Astrocyte (in vitro differentiated cells and primary cell): Measurements from ENCODE around the gene ATXN7L1. TPM values are rescaled to one million over a fixed set of nuclear protein-coding genes. Genes with fewer than 3 reads are reported as not detected.

ENCODE experiments used
- DNase-seq: peaks from one replicate; pipeline ENCODE4 v3.0.0-alpha.2; 2010; ENCODE audit warnings: low read depth
- FAIRE-seq: peaks from 2 replicates; lab custom pipeline; 2011; peaks lifted over from hg19 to GRCh38; lab: Jason Lieb, UNC
- H2AFZ ChIP-seq: 2 replicates; pipeline ENCODE4 v1.6.0; 2012; ENCODE audit warnings: low read depth, low read length, inconsistent platforms
- H3K27ac ChIP-seq: 2 replicates; pipeline ENCODE4 v1.5.1; 2011; ENCODE audit warnings: low read depth, low read length, inconsistent platforms
- H3K27me3 ChIP-seq: 2 replicates; pipeline ENCODE4 v1.6.0; 2011; ENCODE audit warnings: low read length, inconsistent platforms; ENCODE audit not compliant: insufficient read depth
- H3K36me3 ChIP-seq: 2 replicates; pipeline ENCODE4 v1.5.1; 2011; ENCODE audit warnings: low read length, inconsistent platforms; ENCODE audit not compliant: insufficient read depth
- H3K4me1 ChIP-seq: 2 replicates; pipeline ENCODE4 v1.5.1; 2011; ENCODE audit warnings: low read length, inconsistent platforms; ENCODE audit not compliant: insufficient read depth
- H3K4me2 ChIP-seq: 2 replicates; pipeline ENCODE4 v1.6.0; 2012; ENCODE audit warnings: low read length, inconsistent platforms
- H3K4me3 ChIP-seq: 2 replicates; pipeline ENCODE4 v1.5.1; 2011; ENCODE audit warnings: low read depth, mild to moderate bottlenecking, low read length, inconsistent platforms; ENCODE audit not compliant: insufficient read depth
- H3K79me2 ChIP-seq: 2 replicates; pipeline ENCODE4 v1.6.0; 2012; ENCODE audit warnings: mild to moderate bottlenecking, low read length, inconsistent platforms; ENCODE audit not compliant: insufficient read depth
- H3K9ac ChIP-seq: 2 replicates; pipeline ENCODE4 v1.6.0; 2012; ENCODE audit warnings: mild to moderate bottlenecking, low read length, inconsistent platforms
- H3K9me3 ChIP-seq: 2 replicates; pipeline ENCODE4 v1.5.1; 2012; ENCODE audit warnings: low read depth, mild to moderate bottlenecking, low read length, inconsistent platforms; ENCODE audit not compliant: insufficient read depth
- H4K20me1 ChIP-seq: 2 replicates; pipeline ENCODE4 v1.6.0; 2012; ENCODE audit warnings: low read length, inconsistent platforms; ENCODE audit not compliant: insufficient read depth
- H3K27ac Mint-ChIP-seq: one replicate; pipeline ENCODE4 v1.8.0; 2021; ENCODE audit warnings: mild to moderate bottlenecking, mixed read lengths; ENCODE audit not compliant: unreplicated experiment
- H3K27me3 Mint-ChIP-seq: one replicate; pipeline ENCODE4 v1.8.0; 2021; ENCODE audit warnings: low read depth, mixed read lengths; ENCODE audit not compliant: unreplicated experiment
- H3K36me3 Mint-ChIP-seq: one replicate; pipeline ENCODE4 v1.8.0; 2021; ENCODE audit warnings: low read depth, mixed read lengths; ENCODE audit not compliant: unreplicated experiment
- H3K4me1 Mint-ChIP-seq: one replicate; pipeline ENCODE4 v1.8.0; 2021; ENCODE audit warnings: low read depth, mixed read lengths; ENCODE audit not compliant: unreplicated experiment
- H3K4me3 Mint-ChIP-seq: one replicate; pipeline ENCODE4 v1.8.0; 2021; ENCODE audit warnings: mild to moderate bottlenecking, moderate library complexity, mixed read lengths; ENCODE audit not compliant: unreplicated experiment
- H3K9me3 Mint-ChIP-seq: one replicate; pipeline ENCODE4 v1.8.0; 2021; ENCODE audit warnings: mild to moderate bottlenecking, mixed read lengths; ENCODE audit not compliant: unreplicated experiment
- EZH2 ChIP-seq: IDR thresholded peaks from 2 replicates; pipeline ENCODE4 v1.6.1; 2012; ENCODE audit warnings: mild to moderate bottlenecking, low read length, inconsistent platforms; ENCODE audit not compliant: insufficient read depth
- total RNA-seq: library from RNA; stranded (reverse); gene quantifications from 2 replicates; pipeline ENCODE4 v1.2.1, GENCODE V29; 2021
- TF ChIP-seq, protein P1 (sequence below): IDR thresholded peaks from 2 replicates; pipeline ENCODE4 v1.5.1; 2011; ENCODE audit warnings: low read depth, mild to moderate bottlenecking, inconsistent platforms, low read length, moderate library complexity; ENCODE audit not compliant: insufficient read depth

Gene ATXN7L1
- total RNA-seq, 1 donor from 2014 or later = 7.6 TPM

DNA sequence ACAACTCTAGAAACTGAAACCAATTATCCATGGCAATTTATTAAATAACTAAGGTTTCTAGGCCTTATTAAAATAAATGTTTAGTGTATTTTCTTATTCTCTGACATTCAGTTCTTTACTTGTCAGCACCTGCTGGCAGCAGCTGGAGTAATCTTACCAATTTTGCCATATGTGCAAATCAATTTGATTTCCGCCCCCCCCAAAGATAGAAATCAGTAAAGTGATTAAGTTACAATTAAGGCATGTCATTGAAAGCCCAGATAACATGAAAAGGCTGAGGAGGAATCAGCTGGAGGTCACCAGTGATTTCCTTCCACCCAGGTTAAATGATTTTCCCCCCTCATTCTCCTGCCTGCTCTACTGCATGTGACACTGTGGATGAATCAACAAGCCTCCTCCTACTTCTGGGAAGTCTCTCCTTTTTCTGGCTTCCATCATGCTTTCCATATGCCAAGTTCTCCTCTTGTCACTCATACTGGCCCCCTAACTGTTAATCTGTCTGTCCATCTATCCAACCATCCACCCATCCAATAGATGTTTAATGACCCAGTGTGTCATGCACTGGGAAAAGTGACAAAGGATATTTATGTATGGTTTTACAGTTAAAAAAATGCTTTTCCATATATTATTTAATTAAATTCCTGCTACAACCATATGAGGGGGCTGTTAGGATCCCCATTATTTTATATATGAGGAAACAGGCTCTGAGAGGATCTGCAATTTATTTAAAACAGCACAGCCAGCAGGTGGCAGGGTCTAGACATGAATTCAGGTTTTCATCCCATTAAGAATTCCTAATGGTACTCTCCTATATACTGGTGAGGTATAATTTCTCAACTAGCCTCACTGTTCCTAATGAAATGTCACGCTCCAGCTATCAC is 116.5 kb downstream of the ATXN7L1 start:
- FAIRE-seq (no peak), DNase-seq (peak; percentile 32)
- peaks cover 15% of the 10 kb centered on the region for H3K4me1 Mint-ChIP-seq
- Histone ChIP-seq H3K4me1 (peaks cover 4% of the 10 kb centered on the region), H4K20me1 (peaks cover 26% of the 10 kb centered on the region), H3K27me3 (no peaks in the 10 kb centered on the region), H3K9ac (no peak overlapping the region), H3K36me3 (no peaks in the 10 kb centered on the region), H3K9me3 (no peaks in the 10 kb centered on the region), H2AFZ (no peak overlapping the region), H3K27ac (no peak overlapping the region), H3K79me2 (no peaks in the 10 kb centered on the region), H3K4me3 (no peak overlapping the region), H3K4me2 (no peak overlapping the region)
- no peaks in the 10 kb centered on the region for H3K9me3 Mint-ChIP-seq
- TF ChIP-seq, protein P1, sequence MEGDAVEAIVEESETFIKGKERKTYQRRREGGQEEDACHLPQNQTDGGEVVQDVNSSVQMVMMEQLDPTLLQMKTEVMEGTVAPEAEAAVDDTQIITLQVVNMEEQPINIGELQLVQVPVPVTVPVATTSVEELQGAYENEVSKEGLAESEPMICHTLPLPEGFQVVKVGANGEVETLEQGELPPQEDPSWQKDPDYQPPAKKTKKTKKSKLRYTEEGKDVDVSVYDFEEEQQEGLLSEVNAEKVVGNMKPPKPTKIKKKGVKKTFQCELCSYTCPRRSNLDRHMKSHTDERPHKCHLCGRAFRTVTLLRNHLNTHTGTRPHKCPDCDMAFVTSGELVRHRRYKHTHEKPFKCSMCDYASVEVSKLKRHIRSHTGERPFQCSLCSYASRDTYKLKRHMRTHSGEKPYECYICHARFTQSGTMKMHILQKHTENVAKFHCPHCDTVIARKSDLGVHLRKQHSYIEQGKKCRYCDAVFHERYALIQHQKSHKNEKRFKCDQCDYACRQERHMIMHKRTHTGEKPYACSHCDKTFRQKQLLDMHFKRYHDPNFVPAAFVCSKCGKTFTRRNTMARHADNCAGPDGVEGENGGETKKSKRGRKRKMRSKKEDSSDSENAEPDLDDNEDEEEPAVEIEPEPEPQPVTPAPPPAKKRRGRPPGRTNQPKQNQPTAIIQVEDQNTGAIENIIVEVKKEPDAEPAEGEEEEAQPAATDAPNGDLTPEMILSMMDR = peak; percentile 67
- TF ChIP-seq EZH2 = no peak
- H3K4me3 Mint-ChIP-seq = no peak overlapping the region
- no peaks in the 10 kb centered on the region for H3K27me3 Mint-ChIP-seq
- peak overlapping the region; percentile 67 for H3K27ac Mint-ChIP-seq
- H3K36me3 Mint-ChIP-seq = peaks cover 3% of the 10 kb centered on the region

GRCh38 chr7:105756367-105756766 is 120.0 kb downstream of the ATXN7L1 start:
- Mint-ChIP-seq H3K4me1 (peaks cover 16% of the 10 kb centered on the region), H3K4me3 (no peak overlapping the region), H3K9me3 (no peaks in the 10 kb centered on the region), H3K36me3 (no peaks in the 10 kb centered on the region), H3K27me3 (no peaks in the 10 kb centered on the region), H3K27ac (no peak overlapping the region)
- peaks cover 31% of the 10 kb centered on the region for H4K20me1 ChIP-seq
- no peak overlapping the region for H3K4me3 ChIP-seq
- no peaks in the 10 kb centered on the region for H3K27me3 ChIP-seq
- DNase-seq = peak; percentile 12
- no peak for FAIRE-seq
- H2AFZ ChIP-seq = no peak overlapping the region
- TF ChIP-seq EZH2 = no peak
- TF ChIP-seq, protein P1 = no peak
- H3K79me2 ChIP-seq = no peaks in the 10 kb centered on the region
- H3K4me2 ChIP-seq = no peak overlapping the region
- no peaks in the 10 kb centered on the region for H3K9me3 ChIP-seq
- H3K27ac ChIP-seq = no peak overlapping the region
- no peaks in the 10 kb centered on the region for H3K36me3 ChIP-seq
- no peak overlapping the region for H3K9ac ChIP-seq
- peaks cover 4% of the 10 kb centered on the region for H3K4me1 ChIP-seq
